Esophagus squamous epithelium (tissue), 4 donors: ENCODE measurements around the gene RASSF5.

Experiments used
- CTCF ChIP-seq, 6 experiments: fragments of 450-650 bp in 4 of 6; fragments of 200-600 bp in 2 of 6; sonication (generic) in 2 of 6; IDR thresholded peaks; one replicate each; pipeline ENCODE4 v1.5.1; 2016 to 2019; ENCODE audit warnings: antibody characterized with exemption in 6 of 6, mild to moderate bottlenecking in 4 of 6, moderate library complexity in 4 of 6
- POLR2A ChIP-seq, 4 donors: fragments of 450-650 bp; IDR thresholded peaks; one replicate each; pipeline ENCODE4 v1.6.1; 2017; ENCODE audit warnings: antibody characterized with exemption in 4 of 4, mild to moderate bottlenecking in 4 of 4, moderate library complexity in 3 of 4

- TF ChIP-seq CTCF (IDR thresholded peaks at IDR 0.05) (no peak), POLR2A (IDR thresholded peaks at IDR 0.05) (no peak)
These were observed 4.2 kb downstream of the RASSF5 start for GRCh38 chr1:206511362-206512057.
